GM12892 (cell line): ENCODE data around the gene MAEA.
"Not testable (repeated sequence)": the region's sequence is repeated elsewhere in the genome, so short reads cannot be mapped to it uniquely, and the experiment has no call there.

Experiments
- POLR2A ChIP-seq: IDR thresholded peaks from 2 replicates; pipeline ENCODE4 v1.6.1; 2011; ENCODE audit warnings: low read depth, low read length, control low read depth
- TAF1 ChIP-seq: IDR thresholded peaks from 2 replicates; pipeline ENCODE4 v1.6.1; 2011; ENCODE audit warnings: low read depth, mild to moderate bottlenecking, control low read depth, low read length, borderline replicate concordance

DNA sequence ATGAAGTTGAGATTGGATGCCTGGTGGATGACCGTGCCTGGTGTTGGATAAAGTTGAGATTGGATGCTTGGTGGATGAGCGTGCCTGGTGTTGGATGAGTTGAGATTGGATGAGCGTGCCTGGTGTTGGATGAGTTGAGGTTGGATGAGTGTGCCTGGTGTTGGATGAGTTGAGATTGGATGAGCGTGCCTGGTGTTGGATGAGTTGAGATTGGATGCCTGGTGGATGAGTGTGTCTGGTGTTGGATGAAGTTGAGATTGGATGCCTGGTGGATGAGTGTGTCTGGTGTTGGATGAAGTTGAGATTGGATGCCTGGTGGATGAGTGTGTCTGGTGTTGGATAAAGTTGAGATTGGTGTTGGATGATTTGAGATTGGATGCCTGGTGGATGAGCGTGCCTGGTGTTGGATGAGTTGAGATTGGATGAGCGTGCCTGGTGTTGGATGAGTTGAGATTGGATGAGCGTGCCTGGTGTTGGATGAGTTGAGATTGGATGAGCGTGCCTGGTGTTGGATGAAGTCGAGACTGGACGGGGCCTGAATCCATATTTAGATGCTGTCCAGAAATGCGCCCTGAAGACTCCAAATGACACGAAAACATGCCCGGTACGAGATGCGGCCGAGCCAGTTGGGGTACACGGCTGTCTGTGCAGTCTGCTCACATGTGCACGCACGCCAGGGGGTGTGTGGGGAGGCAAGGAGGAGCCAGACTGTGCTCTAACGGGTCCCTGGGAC, 34.9 kb downstream of the MAEA start:
- TF ChIP-seq TAF1, POLR2A: not testable (repeated sequence)
